ENCODE data around the gene OLFM2. TPM values are rescaled to one million over a fixed set of nuclear protein-coding genes. Genes with fewer than 3 reads are reported as not detected.

The OLFM2 gene
- total and polyA plus RNA-seq, 2 of the 4 experiments (the other 2 are of a cell fraction): 2.7 to 5.1 TPM

DNA sequence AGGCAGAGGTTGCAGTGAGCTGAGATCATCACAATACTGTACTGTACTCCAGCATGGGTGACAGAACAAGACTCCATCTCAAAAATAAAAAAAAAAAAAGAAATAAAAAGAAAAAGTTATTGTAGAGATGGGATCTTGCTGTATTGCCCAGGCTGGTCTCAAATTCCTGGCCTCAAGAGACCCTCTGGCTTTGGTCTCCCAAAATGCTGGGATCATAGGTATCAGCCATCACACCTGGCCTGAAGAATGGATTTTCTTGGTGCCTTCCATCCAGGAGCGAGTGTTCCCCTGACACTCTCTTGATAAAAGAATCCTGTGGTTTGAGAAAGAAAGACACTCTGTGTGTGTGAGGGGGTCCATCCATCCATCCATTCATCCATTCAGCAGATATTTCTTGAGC is 4.7 kb downstream of the OLFM2 start:
- Histone ChIP-seq H3K4me1 (ENCODE audit: control insufficient read depth, insufficient read depth, low read length) (peaks cover 6% of the 10 kb centered on the region; the same call in 1 of the 2 replicates), H4K20me1 (ENCODE audit: insufficient read depth, low read length) (peaks cover 3% of the 10 kb centered on the region), H3K4me2 (ENCODE audit: low read depth, low read length) (no peak overlapping the region), H2AFZ (replicated peaks; ENCODE audit: low read length, poor library complexity) (no peak overlapping the region), H3K18ac (ENCODE audit: low read depth, low read length) (no peak overlapping the region), H3K9me1 (ENCODE audit: insufficient read depth, low read length) (0 out of 2 replicates have a peak, but pooled peaks cover 3% of the 10 kb centered on the region), H3K4me3 (ENCODE audit: insufficient read depth, low read depth, low read length) (no peak overlapping the region), H4K91ac (ENCODE audit: insufficient read depth, low read depth, low read length) (no peak overlapping the region), H3K9ac (ENCODE audit: low read depth, low read length) (no peak overlapping the region), H2AK9ac (replicated peaks; ENCODE audit: low read depth, low read length, poor library complexity) (no peak overlapping the region), H3K14ac (replicated peaks; ENCODE audit: low read depth, low read length) (no peak overlapping the region), H2AK5ac (ENCODE audit: low read depth, low read length) (no peak overlapping the region), H3K27me3 (ENCODE audit: control insufficient read depth, insufficient read depth, low read length) (peaks cover 16% of the 10 kb centered on the region), H3K23ac (ENCODE audit: low read depth, low read length) (no peak overlapping the region), H4K5ac (ENCODE audit: low read depth, low read length) (no peak overlapping the region), H3K4ac (ENCODE audit: low read depth, low read length) (no peak overlapping the region), H2BK15ac (ENCODE audit: low read depth, low read length) (no peak overlapping the region), H4K8ac (ENCODE audit: low read depth in 2 of 2, low read length in 2 of 2) (no peak overlapping the region), H3K27ac (ENCODE audit: insufficient read depth, low read length) (no peak overlapping the region), H3K36me3 (ENCODE audit: control insufficient read depth, insufficient read depth, low read length) (no peaks in the 10 kb centered on the region), H3K79me1 (ENCODE audit: low read depth in 1 of 2, low read length in 2 of 2) (peaks cover 0 to 2% of the 10 kb centered on the region in 2 experiments; a peak in 1 of 4 replicates), H3K56ac (ENCODE audit: extremely low read depth, insufficient read depth, low read length) (no peak overlapping the region), H2BK120ac (ENCODE audit: low read depth, low read length) (no peak overlapping the region), H2BK5ac (ENCODE audit: low read depth, low read length, poor library complexity, severe bottlenecking) (no peak overlapping the region), H3K9me3 (ENCODE audit: control insufficient read depth, insufficient read depth, low read length) (no peaks in the 10 kb centered on the region), H2BK20ac (ENCODE audit: low read depth, low read length) (no peak overlapping the region)
- no peak for ATAC-seq (ENCODE audit: low read depth)
- no CpG with 5 or more reads among the region's 1 CpG for WGBS, 2 experiments (ENCODE audit: extremely low coverage in 2 of 2, insufficient read length in 1 of 2)
- ChIA-PET POLR2A (ENCODE audit: unreplicated experiment) (interaction anchor here (0.6 kb wide), 1 partner anchor 10 kb away, joined by 4 read pairs; no protein-coding TSS in a partner anchor), CTCF (interaction anchor here (0.6 to 4.5 kb wide), 6 partner anchors 12 to 458 kb away, joined by 4 to 30 read pairs (median 4); no protein-coding TSS in a partner anchor)
- intact Hi-C loops (cut with micrococcal nuclease): loop anchor here (1.0 to 5.0 kb wide), 3 partner anchors 166 to 458 kb away; no protein-coding TSS in a partner anchor
- no TSS peak for BruUV-seq (replicated peaks)
- in situ Hi-C loops (cut with MboI; ENCODE audit: low sequenced_read_pairs): no loop called here
- DNase-seq: no peak
- TF ChIP-seq BHLHE40 (IDR thresholded peaks at IDR 0.05; ENCODE audit: low read depth, low read length): no peak
- no peak for TF ChIP-seq RCOR1 (IDR thresholded peaks at IDR 0.05; ENCODE audit: insufficient replicate concordance, low read length)
- dilution Hi-C loops (cut with HindIII; ENCODE audit: low sequenced_read_pairs, unreplicated experiment): no loop called here
